MG63 (cell line): ENCODE results near the gene RNF151. TPM values are rescaled to one million over a fixed set of nuclear protein-coding genes. Genes with fewer than 3 reads are reported as not detected.
"Not testable (repeated sequence)": the region's sequence is repeated elsewhere in the genome, so short reads cannot be mapped to it uniquely, and the experiment has no call there.

Source experiments
- DNase-seq: peaks from one replicate; pipeline ENCODE4 v3.0.0-alpha.2; 2020
- H3K27me3 ChIP-seq: fragments of 250-450 bp; sonication (Bioruptor Pico); 2 replicates; pipeline ENCODE4 v1.5.1; 2020; ENCODE audit warnings: mild to moderate bottlenecking, moderate library complexity
- H3K36me3 ChIP-seq: fragments of 250-450 bp; sonication (Bioruptor Pico); 2 replicates; pipeline ENCODE4 v1.5.1; 2020; ENCODE audit warnings: mild to moderate bottlenecking, moderate library complexity
- H3K4me3 ChIP-seq: fragments of 250-450 bp; sonication (Bioruptor Pico); 2 replicates; pipeline ENCODE4 v1.5.1; 2020; ENCODE audit warnings: mild to moderate bottlenecking, moderate library complexity
- H3K9me3 ChIP-seq: fragments of 250-450 bp; sonication (Bioruptor Pico); 2 replicates; pipeline ENCODE4 v1.5.1; 2020; ENCODE audit warnings: mild to moderate bottlenecking, moderate library complexity
- total RNA-seq: library from RNA; depleted of rRNA; stranded (reverse); fragments of >200 nt; shearing (Covaris generic); gene quantifications from 2 replicates; pipeline ENCODE4 v1.2.3, GENCODE V29; 2014; ENCODE audit warnings: low replicate concordance

Gene RNF151
- total RNA-seq, 1 experiment from 2014 or later: not detected

DNA sequence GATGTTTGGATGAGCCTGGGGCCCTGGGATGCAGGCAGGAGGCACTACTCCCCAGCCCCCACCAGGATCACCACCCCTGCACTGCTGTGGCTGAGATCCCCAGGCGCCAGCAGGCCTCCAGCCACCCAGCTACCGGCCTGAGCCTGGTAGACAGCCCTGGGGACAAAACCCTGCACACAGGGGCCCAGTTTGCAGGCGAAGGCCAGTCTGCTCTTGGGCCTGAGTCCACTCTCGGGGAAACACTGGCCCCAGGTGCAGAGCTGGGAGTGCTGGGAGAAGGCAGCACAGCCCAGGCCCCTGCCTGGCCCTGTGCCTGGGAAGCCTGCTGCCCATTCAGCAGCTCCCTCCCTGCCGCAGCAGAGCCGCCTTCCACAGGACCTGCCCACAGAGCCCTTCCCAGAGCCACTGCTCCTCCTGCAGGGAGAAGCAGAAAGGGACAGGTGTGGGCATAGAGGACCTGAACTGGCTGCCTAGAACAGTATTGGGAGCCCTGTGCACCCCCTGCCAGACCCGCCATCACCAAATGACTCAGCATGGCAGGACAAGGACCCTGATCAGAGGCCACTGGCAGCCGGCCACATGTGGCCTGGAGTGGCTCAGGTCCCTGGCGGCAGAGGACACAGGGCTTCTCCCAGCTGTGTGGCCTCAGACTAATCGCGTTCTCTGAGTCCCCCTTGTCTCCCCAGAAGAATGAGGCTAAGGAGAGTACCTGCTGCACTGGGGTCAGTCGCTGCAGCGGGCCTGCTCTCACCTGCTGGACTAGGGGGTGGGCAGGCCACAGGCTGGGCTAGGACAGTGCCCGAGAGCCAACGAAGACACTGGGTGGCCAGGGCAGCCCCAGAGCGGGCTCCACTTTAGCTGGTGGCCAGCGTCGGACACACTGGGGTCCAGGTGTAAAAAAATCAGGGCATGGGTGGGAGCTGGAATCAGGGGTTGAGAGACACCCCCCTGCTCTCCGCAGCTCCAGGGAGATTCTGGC is 34.3 kb upstream of the RNF151 start:
- Histone ChIP-seq H3K9me3 (no peaks in the 10 kb centered on the region), H3K36me3 (peaks cover 3% of the 10 kb centered on the region), H3K4me3 (no peak overlapping the region), H3K27me3 (no peaks in the 10 kb centered on the region)
- no peak for DNase-seq

DNA sequence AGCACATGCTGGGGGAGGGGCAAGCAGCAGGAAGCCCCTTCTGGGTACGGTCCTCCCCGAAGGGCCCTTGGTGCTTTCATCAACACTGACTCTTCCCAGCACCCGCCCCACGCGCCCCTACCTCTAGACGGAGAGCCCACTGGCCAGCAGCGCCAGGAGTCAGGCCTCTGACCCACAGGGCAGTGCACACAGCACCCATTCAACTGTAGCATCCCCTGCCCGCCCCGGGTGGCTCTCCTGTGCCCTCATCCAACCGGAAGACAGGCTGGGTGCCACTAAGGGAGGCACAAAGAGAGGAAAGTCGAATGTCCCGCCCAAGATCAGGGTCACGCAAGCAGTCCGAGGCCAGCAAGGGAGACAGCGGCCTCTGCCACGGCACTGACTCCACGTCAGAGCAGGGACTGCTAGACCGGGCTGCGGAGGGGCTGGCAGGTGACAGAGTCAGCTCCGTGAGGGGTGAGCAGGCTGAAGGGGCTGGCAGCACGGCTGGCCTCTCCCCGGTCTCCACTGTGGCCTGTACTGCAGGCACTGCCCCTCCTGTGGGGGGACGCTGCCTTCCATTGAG is 33.5 kb upstream of the RNF151 start:
- Histone ChIP-seq H3K4me3 (no peak overlapping the region), H3K36me3 (peaks cover 11% of the 10 kb centered on the region), H3K27me3 (no peaks in the 10 kb centered on the region), H3K9me3 (no peaks in the 10 kb centered on the region)
- no peak for DNase-seq

DNA sequence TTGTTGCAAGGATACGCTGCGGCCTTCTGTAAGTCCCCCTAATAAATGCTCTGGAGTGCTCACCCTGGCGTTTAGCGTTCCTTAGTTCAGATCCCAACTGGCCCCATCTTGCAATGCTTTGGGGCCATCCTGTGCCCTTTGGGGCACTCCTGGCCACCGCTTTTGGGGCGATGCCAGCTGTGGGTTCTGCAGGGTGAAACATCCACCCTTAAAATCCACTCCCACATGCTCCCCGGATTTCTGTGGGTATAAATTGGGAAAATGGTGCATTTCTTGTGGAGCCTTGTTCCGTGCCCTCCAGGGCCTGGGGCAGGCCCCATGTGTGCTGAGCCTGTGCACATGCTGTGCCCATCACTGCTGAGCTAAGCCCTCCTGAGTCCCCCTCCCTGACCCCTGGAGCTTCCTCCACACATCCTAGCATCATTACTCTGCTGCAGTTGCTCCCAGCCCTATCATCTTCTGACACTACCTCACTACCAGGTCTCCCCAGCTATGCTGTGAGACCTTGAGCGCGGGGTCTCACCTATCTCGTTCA is 29.6 kb upstream of the RNF151 start:
- H3K36me3 ChIP-seq: peaks cover 40% of the 10 kb centered on the region
- DNase-seq: no peak

DNA sequence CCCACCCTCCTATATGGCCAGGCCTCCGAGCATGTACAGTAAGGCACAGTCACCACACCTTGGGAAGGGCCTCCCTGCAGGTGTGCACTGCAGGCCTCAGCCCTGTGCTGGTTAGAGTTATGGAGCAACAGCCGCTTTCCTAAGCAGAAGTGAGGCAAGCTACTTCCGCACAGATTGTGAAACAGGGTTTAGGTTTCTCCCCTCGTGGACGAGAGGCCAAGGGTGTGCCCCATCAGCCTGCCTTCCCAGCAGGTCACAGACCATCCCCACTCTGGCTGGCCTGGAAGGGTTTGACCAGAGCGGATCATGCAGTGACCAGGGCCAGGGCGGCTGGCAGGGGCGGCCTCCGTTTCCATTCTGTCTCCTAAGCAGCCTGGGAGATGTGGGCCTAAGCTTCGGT is 28.3 kb upstream of the RNF151 start:
- no peak for DNase-seq
- Histone ChIP-seq H3K27me3 (no peaks in the 10 kb centered on the region), H3K9me3 (no peaks in the 10 kb centered on the region), H3K36me3 (peaks cover 40% of the 10 kb centered on the region), H3K4me3 (no peak overlapping the region)

More for the DNA sequence above, 29.6 kb upstream of the RNF151 start:
- no peak overlapping the region for H3K4me3 ChIP-seq
- no peaks in the 10 kb centered on the region for H3K9me3 ChIP-seq
- no peaks in the 10 kb centered on the region for H3K27me3 ChIP-seq

DNA sequence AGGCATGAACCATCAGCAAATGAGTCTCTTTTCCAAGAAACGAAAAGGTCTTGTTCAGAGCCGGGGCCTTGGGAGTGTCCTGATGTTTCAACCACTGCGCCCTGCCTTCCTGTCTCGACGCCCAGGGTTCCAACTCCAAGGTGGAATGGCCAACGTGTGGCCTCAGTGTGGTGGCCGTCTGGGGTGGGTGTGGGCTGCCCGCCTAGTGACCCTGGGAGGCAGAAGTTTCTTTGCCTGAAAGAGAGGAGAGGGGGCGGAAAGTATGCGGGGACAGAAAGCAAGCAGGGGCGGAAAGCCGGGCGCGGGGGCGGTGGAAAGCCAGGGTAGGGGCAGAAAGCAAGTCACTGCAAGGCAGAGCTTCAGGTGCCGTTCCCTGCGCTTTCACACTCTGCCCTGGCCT is 27.7 kb upstream of the RNF151 start:
- no peak for DNase-seq
- Histone ChIP-seq H3K9me3 (no peaks in the 10 kb centered on the region), H3K4me3 (no peak overlapping the region), H3K36me3 (peaks cover 40% of the 10 kb centered on the region), H3K27me3 (no peaks in the 10 kb centered on the region)

DNA sequence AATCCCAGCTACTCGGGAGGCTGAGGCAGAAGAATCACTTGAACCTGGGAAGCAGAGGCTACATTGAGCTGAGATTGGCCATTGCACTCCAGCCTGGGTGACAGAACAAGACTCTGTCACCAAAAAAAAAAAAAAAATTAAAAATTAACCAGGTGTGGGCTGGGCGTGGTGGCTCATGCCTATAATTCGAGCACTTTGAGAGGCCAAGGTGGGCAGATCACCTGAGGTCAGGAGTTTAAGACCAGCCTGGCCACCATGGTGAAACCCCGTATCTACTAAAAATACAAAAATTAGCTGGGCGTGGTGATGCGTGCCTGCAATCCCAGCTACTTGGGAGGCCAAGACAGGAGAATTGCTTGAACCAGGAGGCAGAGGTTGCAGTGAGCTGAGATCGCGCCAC is 26.8 kb upstream of the RNF151 start:
- DNase-seq, H3K9me3 ChIP-seq, H3K4me3 ChIP-seq, H3K27me3 ChIP-seq: not testable (repeated sequence)
- H3K36me3 ChIP-seq: peaks cover 40% of the 10 kb centered on the region

DNA sequence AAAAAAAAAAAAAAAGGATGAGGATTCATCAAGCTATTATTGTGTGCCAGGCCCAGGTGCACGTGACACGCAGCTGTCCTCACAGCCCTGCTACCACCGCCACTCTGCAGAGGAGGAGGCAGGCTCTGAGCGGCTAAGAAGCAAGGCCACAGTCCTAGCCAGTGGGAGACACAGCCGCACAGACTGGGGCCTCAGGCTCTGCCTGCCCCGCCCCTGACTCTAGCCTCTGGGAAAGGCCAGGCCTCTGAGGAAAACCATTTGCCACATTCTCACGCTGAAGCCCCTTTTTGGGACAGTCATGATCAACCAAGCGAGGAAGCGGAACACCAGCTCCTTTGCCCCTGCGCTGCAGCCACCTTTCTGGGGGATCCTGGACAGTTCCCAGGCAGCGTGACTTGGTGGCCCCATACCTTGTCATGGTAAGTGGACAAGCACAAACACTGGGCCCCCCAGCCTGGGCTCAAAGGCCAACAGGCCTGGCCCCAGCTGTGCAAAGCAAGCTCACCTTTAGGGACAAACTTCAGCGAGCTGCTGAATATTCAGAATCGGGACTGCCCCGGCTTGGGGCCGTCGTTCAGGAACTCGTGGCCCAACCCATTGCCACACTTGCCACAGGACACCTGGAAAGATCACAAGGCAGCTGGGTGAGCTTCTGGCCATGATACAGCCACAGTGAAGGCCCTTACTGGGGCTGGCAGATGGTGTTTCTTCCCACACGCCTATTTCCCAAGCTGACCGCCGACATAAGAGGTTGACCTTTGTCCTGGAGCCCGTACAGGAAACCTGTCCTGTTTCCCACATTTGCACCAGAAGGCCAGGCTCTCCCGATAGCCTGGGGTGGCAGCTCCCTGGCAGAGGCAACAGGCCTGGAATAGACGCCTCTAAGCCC is 26.1 kb upstream of the RNF151 start:
- Histone ChIP-seq H3K9me3 (no peaks in the 10 kb centered on the region), H3K4me3 (peak overlapping the region; percentile 86), H3K27me3 (no peaks in the 10 kb centered on the region), H3K36me3 (peaks cover 40% of the 10 kb centered on the region)
- DNase-seq: no peak

DNA sequence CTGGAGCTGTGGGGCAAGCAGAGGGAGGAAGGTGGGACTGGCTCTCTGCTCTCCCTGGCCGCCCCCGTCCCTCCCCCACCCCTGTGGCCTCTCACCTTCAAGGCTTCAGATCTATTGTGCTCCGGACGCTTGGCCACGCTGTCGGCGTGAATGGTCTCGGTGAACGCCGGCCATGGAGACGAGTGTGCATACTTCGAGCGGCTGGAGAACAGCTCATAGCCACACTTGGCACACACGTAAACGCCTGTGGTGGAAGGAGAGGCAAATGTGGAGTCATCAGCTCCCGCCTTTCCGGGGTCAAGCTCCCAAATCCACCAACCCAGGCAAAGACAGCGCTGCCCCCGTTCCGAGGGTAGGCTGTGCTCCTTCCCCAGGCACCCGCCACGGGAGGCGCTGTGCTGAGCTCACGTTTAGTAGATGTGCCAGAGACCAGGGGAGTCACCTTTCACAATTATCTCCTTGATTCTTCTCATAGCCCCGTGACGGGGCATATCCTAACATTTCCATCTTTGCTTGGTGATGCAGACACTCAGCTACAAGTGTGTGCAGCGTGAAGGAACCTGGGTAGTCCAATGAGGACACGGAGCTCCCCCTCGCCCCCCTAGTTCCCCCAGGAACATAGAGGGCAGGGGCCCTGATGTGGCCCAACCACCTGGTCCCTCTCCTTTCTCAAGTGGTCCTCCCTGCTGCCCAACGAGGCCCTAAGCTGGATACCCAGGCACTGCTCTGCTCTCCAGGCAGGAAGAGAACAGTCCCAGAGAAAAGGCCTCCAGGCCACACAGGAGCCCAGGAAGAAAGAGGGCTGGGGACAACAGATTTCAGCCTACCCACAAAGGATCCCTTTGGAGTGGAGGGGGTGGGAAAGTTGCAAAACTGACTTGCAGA is 25.3 kb upstream of the RNF151 start:
- Histone ChIP-seq H3K27me3 (no peaks in the 10 kb centered on the region), H3K4me3 (peak overlapping the region; percentile 86), H3K9me3 (no peaks in the 10 kb centered on the region), H3K36me3 (peaks cover 40% of the 10 kb centered on the region)
- peak; percentile 97 for DNase-seq

DNA sequence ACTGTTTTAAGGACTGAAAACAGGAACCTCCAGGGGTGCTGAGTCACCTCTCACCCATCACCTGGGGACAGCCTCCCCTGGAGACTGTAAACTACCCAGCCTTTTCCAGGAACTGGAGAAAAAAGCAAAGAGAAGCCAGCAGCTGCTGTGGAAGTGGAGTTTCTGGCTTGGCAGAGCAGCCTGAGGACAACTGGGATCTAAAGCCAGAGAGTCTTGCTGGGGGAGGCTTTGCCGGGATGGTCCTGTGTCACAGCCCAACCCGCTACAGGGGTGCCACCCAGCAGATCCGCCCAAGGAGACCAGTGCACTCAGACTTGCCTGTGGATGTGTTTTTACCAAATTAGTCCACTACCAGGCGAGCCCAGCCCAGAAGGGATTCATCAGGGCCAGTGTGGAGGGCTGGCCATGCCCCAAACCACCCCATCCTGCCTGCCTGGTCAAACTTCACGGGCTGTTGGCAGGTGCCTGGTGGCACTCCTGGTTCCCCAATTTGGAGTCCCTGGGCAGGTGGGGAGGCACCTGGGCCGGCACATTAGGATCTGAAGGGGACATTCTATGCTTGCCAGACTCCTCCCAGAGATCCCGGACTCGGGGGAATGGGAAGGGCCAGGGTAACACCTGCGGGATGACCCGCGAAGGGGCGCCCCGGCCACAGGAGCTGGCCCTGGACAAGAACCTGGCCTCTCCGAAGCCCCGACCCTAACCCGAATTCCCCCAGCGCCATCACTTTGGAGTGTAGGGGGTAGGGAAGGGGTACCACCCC is 24.4 kb upstream of the RNF151 start:
- Histone ChIP-seq H3K4me3 (peak overlapping the region; percentile 86), H3K27me3 (no peaks in the 10 kb centered on the region), H3K9me3 (no peaks in the 10 kb centered on the region), H3K36me3 (peaks cover 37% of the 10 kb centered on the region)
- no peak for DNase-seq

DNA sequence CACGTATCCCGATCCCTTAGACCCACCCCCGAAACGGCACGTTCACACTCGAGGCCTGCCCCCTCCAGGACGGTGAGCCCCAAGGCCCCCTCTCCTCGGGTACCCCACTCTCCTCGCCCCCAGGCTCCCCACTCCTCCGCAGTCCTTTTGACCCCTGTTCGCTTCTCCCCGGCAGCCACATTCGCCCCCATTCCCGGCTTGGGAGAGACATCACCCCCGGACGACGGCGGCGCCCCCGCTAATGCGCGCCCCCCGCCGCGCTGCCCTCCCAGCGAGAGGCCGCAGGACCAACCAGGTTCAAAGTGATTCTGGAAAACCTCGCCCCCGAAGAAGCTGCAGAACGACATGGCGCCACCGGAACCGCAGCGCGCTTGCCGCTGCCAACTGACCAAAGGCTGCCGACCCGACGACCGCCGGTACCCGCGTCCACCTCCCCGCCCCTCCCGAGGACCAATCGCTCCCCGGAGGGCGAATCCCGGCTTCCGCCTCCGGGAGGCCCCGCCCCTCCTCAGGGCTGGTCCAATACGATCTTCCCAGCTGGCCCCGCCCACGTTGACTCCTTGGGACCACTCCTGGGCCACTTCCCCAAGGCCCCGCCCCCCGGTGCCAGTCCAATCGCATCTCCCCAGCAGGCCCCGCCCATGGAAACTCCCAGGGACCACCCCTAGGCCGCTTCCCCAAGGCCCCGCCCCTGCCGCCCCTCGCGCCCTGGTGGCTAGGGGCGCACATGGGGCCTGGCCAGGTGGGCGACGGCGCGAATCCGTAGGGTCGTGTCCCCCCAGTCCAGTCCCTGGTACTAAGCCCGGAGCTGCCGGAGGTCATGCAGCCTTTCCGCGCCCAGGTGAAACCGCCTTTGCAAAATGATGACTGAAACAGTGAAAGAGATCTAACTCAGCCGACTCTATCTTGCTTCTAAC is 23.6 kb upstream of the RNF151 start, which contains the start of gene MSRB1:
Gene MSRB1, minus strand, starts transcription at position 390 of the 917 bp plus-strand sequence. Its CDS starts 43 bp downstream, at position 347.
- peaks cover 30% of the 10 kb centered on the region for H3K36me3 ChIP-seq
- no peaks in the 10 kb centered on the region for H3K9me3 ChIP-seq
- H3K4me3 ChIP-seq: peak within 1 kb of the TSS; percentile 86
- H3K27me3 ChIP-seq: no peaks in the 10 kb centered on the region
- DNase-seq: peak; percentile 99

DNA sequence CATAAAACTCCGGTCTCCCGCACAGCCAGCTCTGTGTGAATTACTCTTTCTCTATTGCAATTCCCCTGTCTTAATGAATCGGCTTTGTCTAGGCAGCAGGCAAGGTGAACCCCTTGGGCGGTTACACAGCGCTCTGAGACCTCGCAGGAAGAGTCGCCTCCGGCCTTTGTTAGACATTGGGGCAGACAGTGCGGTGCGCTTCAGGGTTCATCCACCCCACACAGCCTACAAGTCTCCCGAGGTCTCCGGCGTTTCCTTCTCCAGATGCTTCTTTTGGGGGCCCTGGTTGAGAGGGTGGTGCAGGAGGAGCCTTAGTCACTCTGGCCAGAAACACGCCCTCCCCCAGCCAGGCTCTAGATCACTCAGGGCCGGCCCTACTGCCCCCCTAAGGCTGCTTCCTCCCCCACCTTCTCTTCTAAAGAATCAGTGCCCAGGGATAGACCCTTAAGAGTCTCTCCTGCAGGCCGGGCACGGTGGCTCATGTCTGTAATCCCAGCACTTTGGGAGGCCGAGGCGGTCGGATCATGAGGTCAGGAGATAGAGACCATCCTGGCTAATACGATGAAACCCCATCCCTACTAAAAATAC is 21.9 kb upstream of the RNF151 start:
- H3K4me3 ChIP-seq: no peak overlapping the region
- no peak for DNase-seq
- H3K36me3 ChIP-seq: peaks cover 14% of the 10 kb centered on the region
- no peaks in the 10 kb centered on the region for H3K27me3 ChIP-seq
- no peaks in the 10 kb centered on the region for H3K9me3 ChIP-seq

DNA sequence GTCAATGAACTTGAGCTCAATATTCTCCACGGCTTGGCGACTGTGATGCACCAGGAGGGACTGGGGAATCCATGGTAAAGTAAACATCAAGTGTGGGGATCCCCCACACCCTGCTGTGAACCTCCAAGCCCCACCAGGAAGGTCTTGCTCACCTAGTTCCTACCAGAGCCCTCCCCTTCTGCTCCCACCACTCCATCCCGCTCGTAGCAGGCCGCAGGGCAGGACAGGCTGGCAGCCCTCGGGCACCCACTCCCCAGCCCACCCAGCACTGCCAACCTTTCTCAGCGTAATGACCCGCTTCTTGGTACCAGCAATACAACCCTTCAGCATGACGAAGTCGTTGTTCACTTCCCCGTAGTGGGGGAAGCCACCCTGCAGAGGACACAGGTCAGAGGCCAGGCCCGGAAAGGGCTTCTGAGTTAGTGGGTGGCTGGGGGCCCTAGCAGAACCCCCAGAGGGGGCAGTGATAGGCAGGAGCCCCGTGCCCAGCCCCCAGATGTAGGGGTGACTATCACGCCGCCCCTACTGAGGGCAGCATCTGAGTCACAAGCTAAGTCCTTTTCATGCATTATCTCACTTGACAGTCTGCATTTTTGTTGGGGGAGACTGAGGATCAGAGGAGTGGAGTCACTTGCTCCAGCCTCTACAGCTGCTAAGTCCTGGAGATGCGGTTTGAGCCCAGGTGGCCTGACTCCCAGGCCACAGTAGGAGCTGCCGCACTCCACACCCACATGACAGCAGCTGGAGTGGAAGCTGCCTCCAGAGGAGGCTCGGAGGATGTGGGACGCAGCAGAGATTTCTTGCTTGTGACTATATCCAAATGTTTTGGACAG is 20.9 kb upstream of the RNF151 start:
- peaks cover 3% of the 10 kb centered on the region for H3K36me3 ChIP-seq

More for the DNA sequence above, 20.9 kb upstream of the RNF151 start:
- Histone ChIP-seq H3K9me3 (no peaks in the 10 kb centered on the region), H3K27me3 (no peaks in the 10 kb centered on the region), H3K4me3 (no peak overlapping the region)
- no peak for DNase-seq
